Choroid plexus epithelial cell (primary cell): ENCODE results near the gene RASGRP2.

Experiments
- DNase-seq: peaks from one replicate; pipeline ENCODE4 v3.0.0-alpha.2; 2010; ENCODE audit warnings: low read depth
- H3K4me3 ChIP-seq: 2 replicates; pipeline ENCODE4 v1.5.1; 2011; ENCODE audit warnings: low read depth, mild to moderate bottlenecking, control low read depth, low read length, moderate library complexity
- TF ChIP-seq, protein P1 (sequence below): conservative IDR thresholded peaks from 2 replicates; pipeline ENCODE4 v1.5.1; 2011; ENCODE audit warnings: low read depth, mild to moderate bottlenecking, control low read depth, inconsistent platforms, low read length, moderate library complexity

The RASGRP2 gene

DNA sequence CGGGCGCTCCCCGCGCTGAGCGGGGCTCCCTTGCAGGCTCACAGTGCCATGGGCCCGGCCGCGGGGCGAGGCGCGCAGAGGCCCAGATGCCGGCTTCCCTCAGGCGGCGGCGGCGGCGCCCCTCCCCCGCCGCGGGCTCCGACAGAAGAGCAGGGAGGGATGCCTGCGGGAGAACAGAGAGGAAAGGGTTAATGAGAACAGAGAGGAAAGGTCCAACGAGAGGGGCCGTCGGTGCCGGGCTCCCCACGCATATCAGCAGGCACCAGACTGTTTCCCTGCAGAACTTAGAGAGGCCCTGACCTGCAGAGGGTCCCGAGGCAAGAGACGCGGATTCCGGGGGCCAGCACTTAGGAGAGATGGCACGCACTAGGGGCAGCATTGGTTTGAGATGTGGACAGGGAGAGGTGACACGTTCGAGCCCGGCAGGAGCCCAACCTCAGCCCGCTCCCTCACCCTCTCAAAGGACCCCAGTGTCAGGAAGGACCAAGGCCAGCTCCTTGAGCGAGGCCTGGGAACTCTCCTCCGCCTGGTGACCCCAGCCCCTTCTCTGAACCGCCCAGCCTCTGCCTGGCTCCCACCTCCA, 30.1 kb downstream of the RASGRP2 start:
- DNase-seq: no peak
- H3K4me3 ChIP-seq: no peak overlapping the region
- TF ChIP-seq, protein P1, sequence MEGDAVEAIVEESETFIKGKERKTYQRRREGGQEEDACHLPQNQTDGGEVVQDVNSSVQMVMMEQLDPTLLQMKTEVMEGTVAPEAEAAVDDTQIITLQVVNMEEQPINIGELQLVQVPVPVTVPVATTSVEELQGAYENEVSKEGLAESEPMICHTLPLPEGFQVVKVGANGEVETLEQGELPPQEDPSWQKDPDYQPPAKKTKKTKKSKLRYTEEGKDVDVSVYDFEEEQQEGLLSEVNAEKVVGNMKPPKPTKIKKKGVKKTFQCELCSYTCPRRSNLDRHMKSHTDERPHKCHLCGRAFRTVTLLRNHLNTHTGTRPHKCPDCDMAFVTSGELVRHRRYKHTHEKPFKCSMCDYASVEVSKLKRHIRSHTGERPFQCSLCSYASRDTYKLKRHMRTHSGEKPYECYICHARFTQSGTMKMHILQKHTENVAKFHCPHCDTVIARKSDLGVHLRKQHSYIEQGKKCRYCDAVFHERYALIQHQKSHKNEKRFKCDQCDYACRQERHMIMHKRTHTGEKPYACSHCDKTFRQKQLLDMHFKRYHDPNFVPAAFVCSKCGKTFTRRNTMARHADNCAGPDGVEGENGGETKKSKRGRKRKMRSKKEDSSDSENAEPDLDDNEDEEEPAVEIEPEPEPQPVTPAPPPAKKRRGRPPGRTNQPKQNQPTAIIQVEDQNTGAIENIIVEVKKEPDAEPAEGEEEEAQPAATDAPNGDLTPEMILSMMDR: no peak

DNA sequence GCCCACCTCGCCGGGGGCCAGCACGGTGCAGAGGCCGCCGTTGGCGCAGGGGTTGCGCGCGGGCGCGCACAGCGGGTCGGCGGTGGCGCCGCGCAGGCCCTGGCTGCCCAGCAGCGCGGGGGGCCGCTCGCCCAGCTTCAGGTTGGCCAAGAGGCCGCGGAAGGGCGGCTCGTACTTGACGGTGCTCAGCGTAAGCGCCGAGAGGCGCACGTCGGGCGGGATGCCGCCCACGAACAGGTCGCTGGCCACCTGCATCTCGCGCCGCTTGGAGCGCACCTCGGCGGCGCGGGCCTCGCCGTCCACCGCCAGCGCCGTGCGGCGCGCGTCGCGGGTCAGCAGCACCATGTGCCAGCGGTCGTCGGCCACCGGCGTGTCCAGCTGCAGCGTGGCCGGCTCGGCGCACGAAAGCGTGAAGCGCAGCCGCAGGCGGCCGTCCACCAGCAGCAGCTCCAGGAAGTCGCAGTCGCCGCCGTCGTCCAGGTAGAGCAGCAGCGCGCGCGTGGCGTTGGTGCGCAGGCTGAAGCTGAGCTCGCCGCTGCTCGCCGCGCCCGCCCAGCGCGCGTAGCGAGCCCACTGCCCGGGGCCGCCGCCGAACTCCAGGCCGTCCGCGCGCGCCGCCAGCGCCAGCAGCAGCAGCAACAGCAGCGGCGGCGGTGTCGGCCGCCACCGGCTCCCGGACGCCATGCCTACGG, 30.8 kb downstream of the RASGRP2 start:
- DNase-seq: peak; percentile 55
- H3K4me3 ChIP-seq: no peak overlapping the region
- TF ChIP-seq, protein P1: no peak

DNA sequence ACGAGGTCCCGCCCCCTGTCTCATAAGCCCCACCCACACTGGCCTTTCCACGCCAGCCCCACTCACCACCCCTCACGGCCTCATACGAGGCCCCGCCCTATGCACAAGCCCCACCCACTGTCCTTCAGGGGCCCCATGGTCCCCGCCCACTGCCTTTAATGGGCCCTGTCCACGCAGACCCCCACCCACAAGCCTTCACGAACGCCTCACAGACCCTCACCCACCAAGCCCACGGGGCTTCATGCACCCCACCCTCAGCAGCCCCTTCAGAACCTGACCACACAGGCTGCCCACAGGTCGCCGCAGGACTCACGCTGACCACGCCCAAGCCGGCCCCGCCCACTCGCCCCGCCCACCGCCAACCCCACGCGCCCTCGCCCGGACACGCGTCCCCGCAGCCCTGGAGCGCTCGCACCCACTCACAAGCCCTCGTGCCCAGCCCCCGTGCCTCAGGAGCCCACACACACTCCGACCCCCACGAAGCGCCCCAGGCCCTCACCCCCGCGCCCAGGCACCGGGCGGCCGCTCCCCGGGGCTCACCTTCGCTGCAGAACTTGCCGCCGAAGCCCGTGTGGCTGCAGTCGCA, 31.4 kb downstream of the RASGRP2 start:
- H3K4me3 ChIP-seq: no peak overlapping the region
- TF ChIP-seq, protein P1: no peak
- DNase-seq: no peak

DNA sequence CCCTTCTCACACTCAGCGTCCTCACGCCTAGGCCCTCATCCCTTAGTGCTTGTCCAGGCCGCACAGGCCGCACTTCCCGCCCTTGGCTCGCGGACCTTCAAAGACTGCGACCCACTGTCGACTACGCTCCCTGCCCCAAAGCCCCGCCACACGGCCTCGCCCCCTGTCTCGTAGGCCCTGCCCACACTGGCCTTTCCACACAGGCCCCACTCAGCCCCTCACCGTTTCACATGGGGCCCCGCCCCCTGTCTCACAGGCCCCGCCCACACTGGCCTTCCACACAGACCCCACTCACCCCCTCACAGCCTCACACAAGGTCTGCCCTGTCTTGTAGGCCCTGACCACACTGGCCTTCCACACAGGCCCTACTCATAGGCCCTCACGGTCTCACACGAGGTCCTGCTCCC, 32.0 kb downstream of the RASGRP2 start:
- no peak for DNase-seq
- TF ChIP-seq, protein P1: no peak

DNA sequence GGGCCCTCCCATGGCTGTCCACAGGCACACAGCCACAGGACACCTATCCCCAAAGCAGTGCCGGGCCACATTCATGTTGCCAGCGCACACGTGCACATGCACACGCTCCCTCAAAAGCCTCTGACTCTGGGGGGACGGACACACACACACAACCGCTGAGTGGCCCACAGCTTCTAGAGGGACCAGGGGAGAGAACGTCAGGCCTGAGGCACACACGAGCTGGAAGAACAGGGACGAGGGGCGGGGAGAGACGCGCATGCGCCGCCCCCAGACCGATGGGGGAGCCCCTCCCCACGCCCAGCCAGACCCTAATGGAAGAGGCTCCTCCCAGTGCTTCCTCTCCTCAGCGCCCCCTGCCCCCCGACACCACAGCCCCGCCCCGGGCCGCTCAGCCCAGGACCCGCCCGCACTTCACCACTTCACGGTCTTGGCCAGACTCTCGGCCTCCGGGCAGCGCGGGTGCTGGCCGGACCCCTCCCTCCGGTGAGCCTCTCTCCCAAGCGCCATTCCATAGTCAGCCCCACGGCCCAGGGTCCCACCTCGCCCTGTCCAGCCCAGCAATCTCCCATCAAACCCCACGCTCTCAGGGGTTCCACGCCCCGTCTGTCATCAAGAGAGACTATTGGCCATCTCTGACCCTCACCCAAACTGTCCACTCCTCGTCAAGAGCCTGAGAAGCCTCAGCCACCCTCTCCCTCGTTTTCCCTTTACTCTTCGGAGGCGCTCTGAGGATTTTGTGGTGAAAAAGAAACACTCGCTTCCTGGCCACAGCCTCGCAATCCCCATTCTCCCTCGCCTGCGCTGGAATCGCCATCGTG, 32.6 kb downstream of the RASGRP2 start:
- DNase-seq: no peak
- H3K4me3 ChIP-seq: no peak overlapping the region
- TF ChIP-seq, protein P1: no peak

More for the DNA sequence above, 32.0 kb downstream of the RASGRP2 start:
- no peak overlapping the region for H3K4me3 ChIP-seq

DNA sequence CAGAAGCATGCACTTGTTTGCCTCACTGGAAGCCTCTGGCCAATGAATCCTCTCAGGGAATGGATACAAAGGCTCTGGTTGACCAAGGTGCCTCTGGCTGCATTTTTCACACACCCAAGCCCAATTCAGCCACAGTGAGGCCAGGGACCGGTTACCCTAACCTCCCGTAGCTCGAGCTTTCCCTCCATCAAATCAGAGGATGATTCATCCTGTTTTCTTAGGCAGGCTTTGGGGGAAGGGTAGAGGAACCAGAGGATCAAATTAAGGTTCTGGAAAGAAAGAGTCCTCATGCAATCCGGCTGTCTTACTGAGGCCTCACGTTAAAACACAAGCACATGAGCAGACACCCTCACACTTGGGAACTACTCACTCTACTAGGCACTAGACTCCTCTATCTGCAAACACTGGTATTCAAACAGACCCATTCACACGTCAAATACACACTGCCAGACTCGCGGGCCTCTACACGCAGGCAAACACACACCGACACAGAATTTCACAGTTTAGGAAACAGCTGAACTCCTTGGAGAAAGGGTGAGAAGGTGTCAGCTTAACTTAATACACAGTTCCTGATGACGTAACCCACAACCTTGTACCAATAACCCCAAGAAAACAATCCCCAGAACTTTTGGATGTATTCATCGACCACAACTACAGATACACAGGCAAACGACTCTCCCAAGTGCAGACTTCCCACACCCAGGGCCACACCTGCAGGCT, 33.4 kb downstream of the RASGRP2 start:
- TF ChIP-seq, protein P1: no peak
- DNase-seq: peak; percentile 35

More for the DNA sequence above, 33.4 kb downstream of the RASGRP2 start:
- H3K4me3 ChIP-seq: no peak overlapping the region
